ENCODE data around the gene CMTR1. TPM values are rescaled to one million over a fixed set of nuclear protein-coding genes. Genes with fewer than 3 reads are reported as not detected.

Gene CMTR1
- total and polyA plus RNA-seq, 10 of the 15 experiments (the other 5 are each of a cell fraction or from before 2014, with no cell fraction given): 2.7 to 67.0 (median 46.2) TPM

GRCh38 chr6:37499433-37500293, 66.6 kb downstream of the CMTR1 start, which contains the start of gene CCDC167 (continued):
- no peak for TF ChIP-seq MTA3 (IDR thresholded peaks at IDR 0.05; ENCODE audit: borderline replicate concordance, low read length)
- TF ChIP-seq KAT2A (conservative IDR thresholded peaks at IDR 0.05; ENCODE audit: control insufficient read depth, low read depth, low read length): no peak
- no peak for TF ChIP-seq BCL11A (IDR thresholded peaks at IDR 0.05; ENCODE audit: low read depth, low read length)
- no peak for TF ChIP-seq BRCA1 (IDR thresholded peaks at IDR 0.05; ENCODE audit: low read depth, low read length)
- no peak for TF ChIP-seq RBBP5 (conservative IDR thresholded peaks at IDR 0.05)
- 0 out of 2 replicates have a peak, but pooled peaks have one; percentile 48 for TF ChIP-seq SIN3A (IDR thresholded peaks at IDR 0.05; ENCODE audit: low read depth, low read length)
- no peak; the same call in 1 of the 2 replicates for TF ChIP-seq STAT1 (conservative IDR thresholded peaks at IDR 0.05)
- peak; percentile 53 for TF ChIP-seq SP1 (IDR thresholded peaks at IDR 0.05; ENCODE audit: low read depth, low read length)
- TF ChIP-seq HSF1 (IDR thresholded peaks at IDR 0.05; ENCODE audit: low read depth, low read length): no peak
- TF ChIP-seq ZBTB33 (IDR thresholded peaks at IDR 0.05): peak; percentile 58; the same call in 1 of the 2 replicates
- TF ChIP-seq ZBTB40 (IDR thresholded peaks at IDR 0.05; ENCODE audit: borderline replicate concordance): no peak
- TF ChIP-seq NR2C1 (IDR thresholded peaks at IDR 0.05): peak; percentile 83
- no peak for TF ChIP-seq KDM1A (IDR thresholded peaks at IDR 0.05; ENCODE audit: borderline replicate concordance)
- no peak for TF ChIP-seq MEF2A (IDR thresholded peaks at IDR 0.05; ENCODE audit: insufficient read depth, low read depth, low read length)
- no peak for TF ChIP-seq PBX3 (IDR thresholded peaks at IDR 0.05; ENCODE audit: insufficient replicate concordance, low read depth, low read length)
- peak; percentile 72 for TF ChIP-seq POLR2A (IDR thresholded peaks at IDR 0.05; ENCODE audit: low read depth, low read length)
- TF ChIP-seq CHD4 (IDR thresholded peaks at IDR 0.05): no peak
- 0 out of 2 replicates have a peak, but pooled peaks have one; percentile 17 for TF ChIP-seq MXI1 (IDR thresholded peaks at IDR 0.05; ENCODE audit: low read depth, low read length)
- TF ChIP-seq NFXL1 (IDR thresholded peaks at IDR 0.05; ENCODE audit: borderline replicate concordance): no peak
- no peak for TF ChIP-seq RAD21 (IDR thresholded peaks at IDR 0.05; ENCODE audit: insufficient read depth, low read depth, low read length)
- peak; percentile 58 for TF ChIP-seq KLF5 (IDR thresholded peaks at IDR 0.05; ENCODE audit: partially characterized antibody)
- TF ChIP-seq SMAD5 (IDR thresholded peaks at IDR 0.05; ENCODE audit: low read depth): no peak
- peak; percentile 77 for TF ChIP-seq CREB1 (IDR thresholded peaks at IDR 0.05; ENCODE audit: low read depth)

Data from GM12878 (cell line).